Prostate gland (tissue), 2 donors: ENCODE data around the gene ASAP3.

Experiments used
- CTCF ChIP-seq, 4 experiments: fragments of 200-600 bp in 2 of 4; fragments of 450-650 bp in 2 of 4; sonication (generic) in 2 of 4; IDR thresholded peaks; 1 replicate in 3 of 4; 2 replicates in 1 of 4; pipeline ENCODE4 v1.5.1; 2016 to 2019; ENCODE audit warnings: antibody characterized with exemption in 4 of 4, mild to moderate bottlenecking in 2 of 4, moderate library complexity in 2 of 4
- POLR2A ChIP-seq: fragments of 450-650 bp; IDR thresholded peaks from one replicate; pipeline ENCODE4 v1.6.1; 2016; ENCODE audit warnings: antibody characterized with exemption, mild to moderate bottlenecking
- POLR2AphosphoS5 ChIP-seq: sonication (generic); formaldehyde crosslinking; IDR thresholded peaks from one replicate; pipeline ENCODE4 v1.6.1; 2017; ENCODE audit warnings: antibody characterized with exemption

GRCh38 chr1:23395849-23396248, 88.1 kb downstream of the ASAP3 start:
- TF ChIP-seq CTCF (IDR thresholded peaks at IDR 0.05) (no peak), POLR2AphosphoS5 (no peak), POLR2A (no peak)
